Neural crest cell (in vitro differentiated cells): ENCODE data around the gene DOCK11. TPM values are rescaled to one million over a fixed set of nuclear protein-coding genes. Genes with fewer than 3 reads are reported as not detected.

ENCODE experiments used
- DNase-seq: peaks from one replicate; pipeline ENCODE4 v3.0.0; 2021; ENCODE audit warnings: low read depth, mixed read lengths, low spot score
- H3K27ac Mint-ChIP-seq: one replicate; pipeline ENCODE4 v1.8.0; 2021; ENCODE audit warnings: mild to moderate bottlenecking, mixed read lengths; ENCODE audit not compliant: unreplicated experiment
- H3K27me3 Mint-ChIP-seq: 2 replicates; pipeline ENCODE4 v1.8.0; 2021; ENCODE audit warnings: low read depth, mild to moderate bottlenecking, mixed read lengths
- H3K36me3 Mint-ChIP-seq: 2 replicates; pipeline ENCODE4 v1.8.0; 2021; ENCODE audit warnings: low read depth, mild to moderate bottlenecking, mixed read lengths
- H3K4me1 Mint-ChIP-seq: 2 replicates; pipeline ENCODE4 v1.8.0; 2021; ENCODE audit warnings: mixed read lengths
- H3K4me3 Mint-ChIP-seq: one replicate; pipeline ENCODE4 v1.8.0; 2021; ENCODE audit warnings: mild to moderate bottlenecking, mixed read lengths
- H3K9me3 Mint-ChIP-seq: 2 replicates; pipeline ENCODE4 v1.8.0; 2021; ENCODE audit warnings: mixed read lengths
- CTCF ChIP-seq: fragments of 200-600 bp; sonication (generic); conservative IDR thresholded peaks from 2 replicates; pipeline ENCODE4 v1.5.0; 2021; ENCODE audit warnings: antibody characterized with exemption, mild to moderate bottlenecking
- total RNA-seq: library from RNA; stranded (reverse); gene quantifications from 2 replicates; pipeline ENCODE4 v1.2.1, GENCODE V29; 2021

The DOCK11 gene
- total RNA-seq, 1 donor from 2014 or later: 14.6 TPM

- no peak for DNase-seq
- H3K27ac Mint-ChIP-seq: no peak overlapping the region
- no peaks in the 10 kb centered on the region for H3K27me3 Mint-ChIP-seq
- TF ChIP-seq CTCF: no peak
- H3K9me3 Mint-ChIP-seq: peaks cover 2% of the 10 kb centered on the region
- peaks cover 13% of the 10 kb centered on the region for H3K36me3 Mint-ChIP-seq
- no peaks in the 10 kb centered on the region for H3K4me1 Mint-ChIP-seq
- no peak overlapping the region for H3K4me3 Mint-ChIP-seq
Observed at GRCh38 chrX:118588715-118589114, 93.1 kb downstream of the DOCK11 start.

GRCh38 chrX:118589227-118589626, 93.6 kb downstream of the DOCK11 start:
- no peak for TF ChIP-seq CTCF
- peaks cover 2% of the 10 kb centered on the region for H3K9me3 Mint-ChIP-seq
- H3K36me3 Mint-ChIP-seq: peaks cover 14% of the 10 kb centered on the region
- no peak for DNase-seq
- H3K27me3 Mint-ChIP-seq: no peaks in the 10 kb centered on the region
- no peak overlapping the region for H3K27ac Mint-ChIP-seq
- H3K4me3 Mint-ChIP-seq: no peak overlapping the region
- H3K4me1 Mint-ChIP-seq: no peaks in the 10 kb centered on the region

- no peak for DNase-seq
- H3K36me3 Mint-ChIP-seq: peaks cover 10% of the 10 kb centered on the region
- no peak overlapping the region for H3K27ac Mint-ChIP-seq
- H3K27me3 Mint-ChIP-seq: no peaks in the 10 kb centered on the region
- no peak for TF ChIP-seq CTCF
- no peaks in the 10 kb centered on the region for H3K4me1 Mint-ChIP-seq
- H3K9me3 Mint-ChIP-seq: no peaks in the 10 kb centered on the region
- no peak overlapping the region for H3K4me3 Mint-ChIP-seq
Observed at GRCh38 chrX:118593407-118593806, 97.8 kb downstream of the DOCK11 start.

- no peaks in the 10 kb centered on the region for H3K27me3 Mint-ChIP-seq
- no peaks in the 10 kb centered on the region for H3K9me3 Mint-ChIP-seq
- H3K36me3 Mint-ChIP-seq: peaks cover 10% of the 10 kb centered on the region
- no peak for DNase-seq
- no peak for TF ChIP-seq CTCF
- no peak overlapping the region for H3K27ac Mint-ChIP-seq
- H3K4me3 Mint-ChIP-seq: no peak overlapping the region
- H3K4me1 Mint-ChIP-seq: no peaks in the 10 kb centered on the region
Observed at GRCh38 chrX:118594697-118595420, 99.2 kb downstream of the DOCK11 start.

GRCh38 chrX:118595501-118596042, 100.0 kb downstream of the DOCK11 start:
- DNase-seq: no peak
- no peak for TF ChIP-seq CTCF
- no peaks in the 10 kb centered on the region for H3K4me1 Mint-ChIP-seq
- H3K36me3 Mint-ChIP-seq: peaks cover 10% of the 10 kb centered on the region
- no peak overlapping the region for H3K27ac Mint-ChIP-seq
- no peak overlapping the region for H3K4me3 Mint-ChIP-seq
- H3K9me3 Mint-ChIP-seq: no peaks in the 10 kb centered on the region
- no peaks in the 10 kb centered on the region for H3K27me3 Mint-ChIP-seq
